DLD1 (cell line): ENCODE measurements around the gene PRKN.

Experiments used
- in situ Hi-C: cut with HindIII; loops from 2 replicates; pipeline ENCODE4 v1.10.0; 2017; ENCODE audit warnings: low sequenced_read_pairs

Gene PRKN

GRCh38 chr6:162471842-162472241, 255.7 kb downstream of the PRKN start:
- in situ Hi-C loops: no loop called here

- in situ Hi-C loops: no loop called here
Observed at GRCh38 chr6:162468326-162468725, 259.2 kb downstream of the PRKN start.

- in situ Hi-C loops: no loop called here
Observed at GRCh38 chr6:162467679-162468078, 259.9 kb downstream of the PRKN start.

GRCh38 chr6:162463576-162463975, 264.0 kb downstream of the PRKN start:
- in situ Hi-C loops: no loop called here

- in situ Hi-C loops: no loop called here
Observed at GRCh38 chr6:162459985-162460384, 267.6 kb downstream of the PRKN start.

- in situ Hi-C loops: no loop called here
Observed at GRCh38 chr6:162450358-162450757, 277.2 kb downstream of the PRKN start.

- in situ Hi-C loops: no loop called here
Observed at GRCh38 chr6:162448294-162448693, 279.3 kb downstream of the PRKN start.

GRCh38 chr6:162443101-162443500, 284.5 kb downstream of the PRKN start:
- in situ Hi-C loops: no loop called here

GRCh38 chr6:162442687-162443086, 284.9 kb downstream of the PRKN start:
- in situ Hi-C loops: no loop called here

- in situ Hi-C loops: no loop called here
Observed at GRCh38 chr6:162441991-162442390, 285.6 kb downstream of the PRKN start.

- in situ Hi-C loops: no loop called here
Observed at GRCh38 chr6:162438980-162439379, 288.6 kb downstream of the PRKN start.

GRCh38 chr6:162435071-162435470, 292.5 kb downstream of the PRKN start:
- in situ Hi-C loops: no loop called here

GRCh38 chr6:162421004-162421403, 306.6 kb downstream of the PRKN start:
- in situ Hi-C loops: no loop called here

GRCh38 chr6:162416831-162417537, 310.6 kb downstream of the PRKN start:
- in situ Hi-C loops: no loop called here

- in situ Hi-C loops: no loop called here
Observed at GRCh38 chr6:162416307-162416706, 311.3 kb downstream of the PRKN start.

- in situ Hi-C loops: no loop called here
Observed at GRCh38 chr6:162409741-162410691, 317.6 kb downstream of the PRKN start.

- in situ Hi-C loops: no loop called here
Observed at GRCh38 chr6:162408826-162409535, 318.6 kb downstream of the PRKN start.

GRCh38 chr6:162404951-162405350, 322.6 kb downstream of the PRKN start:
- in situ Hi-C loops: no loop called here

GRCh38 chr6:162403031-162403430, 324.5 kb downstream of the PRKN start:
- in situ Hi-C loops: no loop called here

GRCh38 chr6:162395181-162395580, 332.4 kb downstream of the PRKN start:
- in situ Hi-C loops: no loop called here
